GM19397 (cell line): ENCODE measurements around the gene RBCK1.
"Not testable (repeated sequence)": the region's sequence is repeated elsewhere in the genome, so short reads cannot be mapped to it uniquely, and the experiment has no call there.

ENCODE experiments used
- ATAC-seq: cut with Tn5 transposase; IDR thresholded peaks from one replicate; pipeline ENCODE4 v1.9.1; 2021; ENCODE audit warnings: mild to moderate bottlenecking, moderate library complexity; ENCODE audit not compliant: unreplicated experiment

Gene RBCK1

GRCh38 chr20:462199-462991 lies 54.3 kb downstream of the RBCK1 start, which contains the start of gene TBC1D20:
TSS of gene TBC1D20 (minus strand) at chr20:462533. CDS start at chr20:462405, 128 bp downstream.
- peak; percentile 90 for ATAC-seq

DNA sequence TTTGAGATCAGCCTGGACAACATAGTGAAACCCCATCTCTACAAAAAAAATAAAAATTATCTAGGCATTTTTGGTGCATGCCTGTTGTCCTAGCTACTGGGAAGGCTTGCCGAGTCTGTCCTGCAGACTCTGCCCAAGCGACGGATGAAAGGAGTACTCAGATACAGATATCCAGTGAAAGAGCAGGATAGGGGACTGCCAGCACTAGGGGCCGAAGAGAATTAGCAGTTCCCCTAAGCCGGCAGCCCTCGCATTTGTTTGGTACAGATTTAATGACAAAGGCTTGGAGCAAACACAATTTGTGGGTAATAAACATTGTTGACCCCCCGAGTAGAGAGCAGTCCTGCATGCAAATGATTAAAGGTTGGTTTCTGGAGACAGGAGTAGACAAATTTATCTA lies 59.7 kb downstream of the RBCK1 start:
- ATAC-seq: no peak

- no peak for ATAC-seq
These were observed 61.8 kb downstream of the RBCK1 start for GRCh38 chr20:469746-470490.

DNA sequence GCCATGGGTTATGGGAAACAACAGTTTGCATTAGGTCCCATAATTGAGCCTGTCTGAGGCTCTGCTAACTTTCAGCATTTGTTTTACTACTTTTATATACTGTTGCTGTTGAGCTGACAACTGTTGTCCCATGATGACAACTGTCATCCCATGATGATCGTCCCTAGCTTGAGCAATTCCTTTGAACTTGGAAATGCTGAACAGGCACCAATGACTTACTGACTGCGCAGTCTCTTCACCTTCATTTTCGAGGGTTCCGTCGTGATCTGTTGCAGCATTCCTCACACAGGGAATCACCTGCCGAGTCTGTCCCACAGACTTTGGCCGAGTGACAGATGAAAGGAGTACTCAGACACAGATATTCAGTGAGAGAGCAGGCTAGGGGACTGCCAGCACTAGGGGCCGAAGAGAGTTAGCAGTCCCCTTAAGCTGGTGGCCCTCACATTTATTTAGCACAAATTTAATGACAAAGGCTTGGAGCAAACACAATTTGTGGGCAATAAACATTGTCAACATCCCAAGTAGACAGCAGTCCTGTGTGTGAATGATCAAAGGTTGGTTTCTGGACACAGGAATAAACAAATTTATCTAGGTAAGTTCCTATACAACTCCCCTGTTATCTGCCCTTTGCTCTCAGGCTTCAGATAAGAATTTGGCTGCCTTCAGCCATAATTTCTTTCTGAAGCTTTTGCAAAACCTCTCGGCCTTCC lies 64.2 kb downstream of the RBCK1 start:
- no peak for ATAC-seq

- no peak for ATAC-seq
These were observed 64.8 kb downstream of the RBCK1 start for GRCh38 chr20:472889-473292.

- ATAC-seq: no peak
These were observed 66.5 kb downstream of the RBCK1 start for GRCh38 chr20:474581-474980.

- ATAC-seq: no peak
These were observed 67.6 kb downstream of the RBCK1 start for GRCh38 chr20:475463-476357.

DNA sequence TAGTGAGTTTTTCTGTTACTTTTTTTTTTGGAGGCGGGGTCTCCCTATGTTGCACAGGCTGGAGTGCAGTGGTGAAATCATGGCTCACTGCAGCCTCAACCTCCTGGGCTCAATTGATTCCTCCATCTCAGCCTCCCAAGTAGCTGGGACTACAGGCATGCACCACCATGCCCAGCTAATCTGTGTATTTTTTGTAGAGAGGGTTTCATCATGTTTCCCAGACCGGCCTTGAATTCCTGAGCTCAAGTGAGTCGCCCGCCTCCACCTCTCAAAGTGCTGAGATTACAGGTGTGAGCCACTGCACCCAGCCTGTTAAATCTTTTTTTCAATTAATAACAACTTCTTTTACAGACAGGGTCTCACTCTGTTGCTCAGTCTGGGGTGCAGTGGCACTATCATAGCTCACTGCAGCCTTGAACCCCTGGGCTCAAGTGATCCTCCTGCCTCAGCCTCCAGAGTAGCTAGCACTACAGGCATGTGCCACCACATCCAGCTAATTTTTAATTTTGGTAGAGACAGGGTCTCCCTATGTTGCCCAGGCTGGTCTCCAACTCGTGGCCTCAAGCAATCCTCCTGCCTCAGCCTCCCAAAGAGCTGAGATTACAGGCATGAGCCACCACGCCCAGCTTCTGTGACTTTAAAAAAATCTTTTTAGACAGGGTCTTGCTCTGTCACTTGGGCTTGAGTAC lies 68.6 kb downstream of the RBCK1 start:
- ATAC-seq: not testable (repeated sequence)

GRCh38 chr20:478010-478948 lies 70.2 kb downstream of the RBCK1 start:
- no peak for ATAC-seq

- ATAC-seq: no peak
These were observed 70.9 kb downstream of the RBCK1 start for GRCh38 chr20:478949-479429.

- no peak for ATAC-seq
These were observed 71.4 kb downstream of the RBCK1 start for GRCh38 chr20:479487-479886.

DNA sequence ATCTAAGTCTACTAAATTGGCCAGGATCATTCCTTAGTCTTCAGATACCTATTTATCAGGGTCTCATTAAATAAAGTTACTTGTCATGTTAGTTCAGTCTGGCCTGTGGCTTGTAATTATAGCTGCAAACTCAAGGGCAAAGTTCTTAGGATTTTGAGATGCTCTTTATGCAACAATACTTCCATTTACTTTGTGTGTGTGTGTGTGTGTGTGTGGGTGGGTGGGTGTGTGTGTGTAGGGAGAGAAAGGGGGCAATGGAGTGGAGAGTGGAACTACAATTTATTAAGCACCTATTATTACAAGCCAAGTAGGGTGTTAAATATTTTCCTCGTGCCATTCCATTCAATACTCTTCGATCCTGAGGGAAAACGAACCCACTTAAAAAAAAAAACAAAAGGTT lies 71.9 kb downstream of the RBCK1 start:
- no peak for ATAC-seq

GRCh38 chr20:481167-481566 lies 73.1 kb downstream of the RBCK1 start:
- ATAC-seq: no peak
